Neuronal stem cell (in vitro differentiated cells): Measurements from ENCODE around the gene SERPIND1.
A peak's percentile ranks its signal among the peaks of the same experiment; 100 is the strongest.

Source experiments
- DNase-seq: peaks from one replicate; pipeline ENCODE4 v3.0.0-alpha.2; 2013; ENCODE audit warnings: low spot score
- H2AFZ ChIP-seq: one replicate; pipeline ENCODE4 v1.6.1; 2013; ENCODE audit warnings: mild to moderate bottlenecking, low read length, inconsistent platforms
- H2AK5ac ChIP-seq: 2 replicates; pipeline ENCODE4 v1.6.1; 2013; ENCODE audit warnings: low read depth, mild to moderate bottlenecking, inconsistent platforms, low read length, moderate library complexity, mixed read lengths
- H2BK120ac ChIP-seq: 2 replicates; pipeline ENCODE4 v1.6.1; 2013; ENCODE audit warnings: low read depth, mild to moderate bottlenecking, inconsistent platforms, low read length, moderate library complexity, mixed read lengths
- H2BK12ac ChIP-seq: one replicate; pipeline ENCODE4 v1.6.1; 2013; ENCODE audit warnings: low read length, inconsistent platforms
- H2BK15ac ChIP-seq: 2 replicates; pipeline ENCODE4 v1.6.1; 2013; ENCODE audit warnings: mild to moderate bottlenecking, low read length, inconsistent platforms, mixed read lengths
- H2BK5ac ChIP-seq: one replicate; pipeline ENCODE4 v1.6.1; 2013; ENCODE audit warnings: inconsistent platforms, mild to moderate bottlenecking, low read length, moderate library complexity
- H3K14ac ChIP-seq: one replicate; pipeline ENCODE4 v1.6.1; 2013; ENCODE audit warnings: low read length, inconsistent platforms
- H3K18ac ChIP-seq: 2 replicates; pipeline ENCODE4 v1.6.1; 2013; ENCODE audit warnings: low read length, inconsistent platforms
- H3K23ac ChIP-seq: 2 replicates; pipeline ENCODE4 v1.6.1; 2013; ENCODE audit warnings: low read depth, mild to moderate bottlenecking, mixed read lengths, low read length, inconsistent platforms; ENCODE audit not compliant: poor library complexity
- H3K27ac ChIP-seq: replicated peaks from 3 replicates; pipeline ENCODE4 v1.5.1; 2013; ENCODE audit warnings: low read length, inconsistent platforms
- H3K27me3 ChIP-seq, 3 experiments: 2 replicates each; pipeline ENCODE4 v1.6.1; 2013; ENCODE audit warnings: low read length in 3 of 3, mild to moderate bottlenecking in 2 of 3, inconsistent platforms in 1 of 3, low read depth in 1 of 3, mixed read lengths in 1 of 3, moderate library complexity in 1 of 3; ENCODE audit not compliant: control insufficient read depth in 3 of 3, insufficient read depth in 3 of 3
- H3K36me3 ChIP-seq, 2 donors: replicated peaks in 1 of 2; 2 replicates each; pipeline ENCODE4 v1.6.1; 2013; ENCODE audit warnings: low read length in 2 of 2; ENCODE audit not compliant: control insufficient read depth in 2 of 2, insufficient read depth in 2 of 2
- H3K4ac ChIP-seq: 2 replicates; pipeline ENCODE4 v1.6.1; 2013; ENCODE audit warnings: inconsistent platforms, mild to moderate bottlenecking, low read length, moderate library complexity
- H3K4me1 ChIP-seq, 2 donors: 1 replicate in 1 of 2; 2 replicates in 1 of 2; pipeline ENCODE4 v1.6.1; 2013; ENCODE audit warnings: low read length in 2 of 2, low read depth in 1 of 2; ENCODE audit not compliant: control insufficient read depth in 2 of 2, insufficient read depth in 1 of 2
- H3K4me2 ChIP-seq: one replicate; pipeline ENCODE4 v1.6.1; 2013; ENCODE audit warnings: mild to moderate bottlenecking, low read length, inconsistent platforms; ENCODE audit not compliant: insufficient read depth, poor library complexity, severe bottlenecking
- H3K4me3 ChIP-seq, 2 donors: 2 replicates each; pipeline ENCODE4 v1.5.1; 2013; ENCODE audit warnings: low read length in 2 of 2, mild to moderate bottlenecking in 2 of 2, inconsistent platforms in 1 of 2, moderate library complexity in 1 of 2
- H3K79me1 ChIP-seq: one replicate; pipeline ENCODE4 v1.6.1; 2013; ENCODE audit warnings: low read depth, mild to moderate bottlenecking, inconsistent platforms, low read length, moderate library complexity
- H3K9ac ChIP-seq: one replicate; pipeline ENCODE4 v1.6.1; 2013; ENCODE audit warnings: mild to moderate bottlenecking, low read depth, low read length, inconsistent platforms; ENCODE audit not compliant: poor library complexity
- H3K9me3 ChIP-seq, 2 donors: replicated peaks in 1 of 2; 2 replicates each; pipeline versions ENCODE3 to v1.6.1; 2013; ENCODE audit warnings: low read length in 2 of 2, mild to moderate bottlenecking in 2 of 2, inconsistent platforms in 1 of 2, low read depth in 1 of 2, mixed read lengths in 1 of 2, moderate library complexity in 1 of 2; ENCODE audit not compliant: control insufficient read depth in 2 of 2, insufficient read depth in 1 of 2
- H4K8ac ChIP-seq: one replicate; pipeline ENCODE4 v1.6.1; 2013; ENCODE audit warnings: low read depth, mild to moderate bottlenecking, inconsistent platforms, low read length, moderate library complexity
- H4K91ac ChIP-seq: one replicate; pipeline ENCODE4 v1.6.1; 2013; ENCODE audit warnings: low read length, low read depth, mild to moderate bottlenecking, inconsistent platforms; ENCODE audit not compliant: poor library complexity
- WGBS, 2 donors: extraction: QIAGEN DNeasy Blood & Tissue Kit; methylation state at CpG; one replicate each; pipeline ENCODE4 v1.1.7; 2013; ENCODE audit warnings: missing lambda C conversion rate in 2 of 2, mixed read lengths in 1 of 2; ENCODE audit not compliant: insufficient read length in 2 of 2, insufficient replicate concordance in 1 of 2; ENCODE audit errors: extremely low coverage in 2 of 2; 5-methylcytosine and 5-hydroxymethylcytosine counted together

SERPIND1 gene

GRCh38 chr22:20783844-20784723, 10.2 kb downstream of the SERPIND1 start:
- Histone ChIP-seq H3K4me3 (no peak overlapping the region), H3K4me1 (no peaks in the 10 kb centered on the region), H2BK5ac (no peak overlapping the region), H2AFZ (no peak overlapping the region), H2BK15ac (no peak overlapping the region), H3K18ac (no peak overlapping the region), H2AK5ac (no peak overlapping the region), H4K8ac (no peak overlapping the region), H3K9ac (no peak overlapping the region), H3K9me3 (no peaks in the 10 kb centered on the region), H4K91ac (no peak overlapping the region), H3K27ac (no peak overlapping the region), H3K4ac (no peak overlapping the region), H3K27me3 (no peaks in the 10 kb centered on the region), H3K79me1 (peaks cover 2% of the 10 kb centered on the region), H2BK120ac (no peak overlapping the region), H3K36me3 (peaks cover 9 to 51% of the 10 kb centered on the region in 2 donors), H3K23ac (no peak overlapping the region), H3K14ac (no peak overlapping the region), H2BK12ac (no peak overlapping the region), H3K4me2 (no peak overlapping the region)
- DNase-seq: peak; percentile 35
- WGBS, 2 donors: no CpG with 5 or more reads among the region's 14 CpGs

GRCh38 chr22:20785415-20785814, 11.5 kb downstream of the SERPIND1 start:
- Histone ChIP-seq H3K4me3 (no peak overlapping the region), H3K18ac (no peak overlapping the region), H3K14ac (no peak overlapping the region), H3K4ac (no peak overlapping the region), H4K91ac (no peak overlapping the region), H3K79me1 (peaks cover 2% of the 10 kb centered on the region), H2AFZ (no peak overlapping the region), H3K36me3 (peaks cover 9 to 54% of the 10 kb centered on the region in 2 donors), H3K27ac (no peak overlapping the region), H2BK5ac (no peak overlapping the region), H3K9ac (no peak overlapping the region), H3K23ac (no peak overlapping the region), H3K27me3 (no peaks in the 10 kb centered on the region), H2BK120ac (no peak overlapping the region), H3K4me1 (no peaks in the 10 kb centered on the region), H2AK5ac (no peak overlapping the region), H3K4me2 (no peak overlapping the region), H3K9me3 (no peaks in the 10 kb centered on the region), H2BK12ac (no peak overlapping the region), H2BK15ac (no peak overlapping the region), H4K8ac (no peak overlapping the region)
- no peak for DNase-seq
- WGBS, 2 donors: no CpG with 5 or more reads among the region's 3 CpGs

- H3K4me2 ChIP-seq: no peak overlapping the region
- no peaks in the 10 kb centered on the region for H3K9me3 ChIP-seq
- H3K14ac ChIP-seq: no peak overlapping the region
- H3K4me3 ChIP-seq: no peak overlapping the region
- H4K91ac ChIP-seq: no peak overlapping the region
- H3K4ac ChIP-seq: no peak overlapping the region
- no peak overlapping the region for H4K8ac ChIP-seq
- no peaks in the 10 kb centered on the region for H3K4me1 ChIP-seq
- no peak overlapping the region for H2BK5ac ChIP-seq
- H3K23ac ChIP-seq: no peak overlapping the region
- no peak overlapping the region for H2BK15ac ChIP-seq
- H3K36me3 ChIP-seq: peaks cover 10 to 59% of the 10 kb centered on the region in 2 donors
- no peak overlapping the region for H3K18ac ChIP-seq
- H3K27me3 ChIP-seq: no peaks in the 10 kb centered on the region
- no peak overlapping the region for H2BK12ac ChIP-seq
- H3K27ac ChIP-seq: no peak overlapping the region
- peaks cover 2% of the 10 kb centered on the region for H3K79me1 ChIP-seq
- H3K9ac ChIP-seq: peak overlapping the region; percentile 12
- H2BK120ac ChIP-seq: no peak overlapping the region
- H2AK5ac ChIP-seq: no peak overlapping the region
- WGBS, 2 donors: no CpG with 5 or more reads among the region's 8 CpGs
- no peak overlapping the region for H2AFZ ChIP-seq
- DNase-seq: no peak
These were observed 12.1 kb downstream of the SERPIND1 start for GRCh38 chr22:20786048-20786447.

GRCh38 chr22:20786536-20786979, 12.6 kb downstream of the SERPIND1 start:
- peaks cover 10 to 64% of the 10 kb centered on the region in 2 donors for H3K36me3 ChIP-seq
- no peak overlapping the region for H2AFZ ChIP-seq
- H3K4me2 ChIP-seq: no peak overlapping the region
- no peak for DNase-seq
- H2AK5ac ChIP-seq: no peak overlapping the region
- no peaks in the 10 kb centered on the region for H3K4me1 ChIP-seq
- H3K27ac ChIP-seq: no peak overlapping the region
- no peak overlapping the region for H3K18ac ChIP-seq
- H2BK120ac ChIP-seq: no peak overlapping the region
- no peak overlapping the region for H3K4ac ChIP-seq
- H2BK12ac ChIP-seq: no peak overlapping the region
- no peak overlapping the region for H4K8ac ChIP-seq
- no peak overlapping the region for H3K9ac ChIP-seq
- no peak overlapping the region for H2BK15ac ChIP-seq
- no peak overlapping the region for H3K23ac ChIP-seq
- H3K4me3 ChIP-seq: no peak overlapping the region
- WGBS, 2 donors: no CpG with 5 or more reads among the region's 10 CpGs
- H3K14ac ChIP-seq: no peak overlapping the region
- peaks cover 2% of the 10 kb centered on the region for H3K79me1 ChIP-seq
- no peak overlapping the region for H4K91ac ChIP-seq
- H3K9me3 ChIP-seq: no peaks in the 10 kb centered on the region
- H3K27me3 ChIP-seq: no peaks in the 10 kb centered on the region
- no peak overlapping the region for H2BK5ac ChIP-seq
